ENCODE data around the gene SNRNP40.

SNRNP40 gene

DNA sequence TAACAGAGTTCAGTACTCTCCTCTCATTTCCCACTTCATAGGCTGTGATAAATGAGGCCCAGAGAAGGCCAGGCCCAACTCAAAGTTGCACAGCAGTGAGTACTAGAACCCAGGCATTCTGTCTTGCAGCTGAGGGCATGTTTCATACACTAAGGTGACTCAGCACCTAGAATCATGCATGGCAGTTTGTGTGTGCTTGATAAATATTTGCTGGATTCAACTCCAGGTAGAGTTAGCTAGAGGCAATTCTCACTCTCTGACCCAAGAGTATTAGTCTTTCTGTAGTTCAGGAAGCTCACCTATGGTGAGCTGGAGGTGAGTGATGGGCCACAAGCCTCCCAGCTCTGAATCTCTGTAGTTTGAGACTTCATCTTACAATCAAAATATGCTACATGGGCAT, 67.6 kb downstream of the SNRNP40 start:
- DNase-seq, result no peak

DNA sequence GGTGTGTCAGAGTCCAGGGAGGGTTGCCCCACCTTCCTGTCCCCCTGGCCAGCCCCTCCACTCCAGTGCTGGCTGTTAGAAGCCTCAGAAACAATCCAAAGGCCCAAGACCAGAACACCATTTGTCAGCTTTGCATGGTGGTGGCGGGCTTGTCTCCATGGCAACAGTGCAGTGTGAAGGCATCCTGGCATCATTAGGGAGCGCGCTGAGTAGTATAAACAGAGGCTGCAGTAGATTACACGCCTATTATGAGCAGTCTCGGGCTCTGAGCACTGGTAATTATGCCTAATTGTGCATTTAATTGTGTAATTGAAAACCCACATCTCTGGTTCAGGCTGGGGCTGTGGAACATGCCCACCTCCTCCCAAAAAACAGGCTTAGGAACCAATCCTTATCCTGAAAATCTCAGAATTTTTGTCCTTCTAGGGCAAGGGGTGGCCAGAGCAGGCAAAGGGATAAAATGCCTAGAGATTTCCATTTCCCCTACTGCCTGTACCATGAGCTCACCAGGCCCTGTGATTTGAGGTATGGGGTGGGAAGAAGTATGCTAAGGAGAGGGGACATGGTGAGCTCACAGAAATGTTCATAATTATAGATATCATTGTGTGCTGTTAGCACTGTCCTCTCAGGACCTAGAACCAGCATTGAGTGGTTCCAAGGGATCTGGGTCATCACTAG, 68.6 kb downstream of the SNRNP40 start:
- no peak for DNase-seq

DNA sequence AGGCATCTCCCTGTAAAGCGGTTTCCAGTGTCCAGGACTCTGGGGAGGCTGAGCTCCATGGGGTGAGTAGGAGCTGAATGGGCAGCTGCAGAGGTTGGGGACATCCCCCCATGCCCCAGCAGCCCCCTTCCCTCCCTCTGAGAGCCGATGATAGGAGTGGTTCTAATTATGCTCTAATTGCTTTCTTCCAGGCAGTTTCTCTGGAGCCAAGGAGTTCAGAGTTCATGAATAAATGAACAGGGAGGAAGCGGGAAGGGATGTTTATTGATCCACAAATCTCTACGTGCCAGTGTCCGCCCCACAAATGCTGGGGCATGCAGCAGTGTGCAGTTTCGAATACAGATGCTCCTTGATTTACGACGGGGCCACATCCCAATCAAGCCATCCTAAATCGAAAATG, 72.5 kb downstream of the SNRNP40 start:
- no peak for DNase-seq

DNA sequence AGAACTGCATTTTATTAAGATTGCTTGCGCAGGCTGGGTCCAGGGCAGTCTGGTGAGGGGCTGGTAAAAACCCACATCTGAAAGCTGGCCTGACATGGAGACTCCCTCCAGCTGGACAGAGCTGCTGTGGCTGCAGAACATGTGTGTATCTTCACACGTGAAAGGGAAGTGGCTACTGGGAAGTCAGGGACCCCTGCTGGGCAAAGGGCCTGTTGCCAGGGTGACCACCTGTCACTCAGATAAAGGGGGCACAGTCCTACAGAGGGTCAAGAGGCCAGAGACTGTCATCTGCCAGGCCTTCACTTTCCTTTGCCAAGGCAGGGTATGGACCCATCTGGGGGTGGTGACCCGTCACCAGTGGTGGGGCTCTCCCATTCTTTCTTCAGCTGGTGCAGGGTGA, 74.4 kb downstream of the SNRNP40 start:
- no peak for DNase-seq

DNA sequence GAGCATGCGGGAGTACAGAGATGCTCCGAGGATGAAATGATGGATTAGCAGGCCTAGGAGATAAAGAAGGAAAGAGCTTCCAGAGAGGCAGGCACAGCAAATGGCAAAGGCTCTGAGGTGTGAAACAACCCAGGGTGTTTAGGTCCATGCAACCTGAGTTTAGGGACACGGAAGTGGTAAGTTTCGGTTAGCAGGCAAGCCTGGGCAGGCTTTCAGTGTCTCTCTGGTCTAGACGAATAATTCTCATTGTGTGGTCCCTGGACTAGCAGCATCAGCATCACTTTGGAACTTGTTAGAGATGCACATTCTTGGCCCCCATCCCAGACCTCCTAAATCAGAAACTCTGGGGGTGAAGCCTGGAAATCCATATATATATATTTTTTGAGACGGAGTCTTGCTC, 75.5 kb downstream of the SNRNP40 start:
- DNase-seq, result no peak

DNA sequence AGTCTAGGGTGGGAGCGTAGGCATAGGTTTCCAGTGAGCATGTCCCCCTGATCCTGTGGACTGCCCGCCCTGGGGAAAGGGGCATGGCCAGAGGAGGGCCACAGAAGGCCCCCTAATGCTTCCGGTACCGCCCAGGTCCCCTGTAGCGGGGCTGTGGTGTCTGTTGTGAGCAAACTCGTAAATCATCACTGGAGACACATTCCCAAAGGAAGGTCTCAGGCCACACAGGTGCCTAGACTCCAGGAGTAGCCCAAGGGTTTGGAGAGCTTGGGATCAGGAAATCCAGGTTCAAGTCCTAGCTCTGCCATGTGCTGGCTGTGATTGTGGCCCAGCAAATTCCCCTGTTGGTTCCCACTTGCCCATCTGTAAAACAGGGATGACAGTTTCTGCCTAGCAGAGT, 77.1 kb downstream of the SNRNP40 start:
- no peak for DNase-seq

DNA sequence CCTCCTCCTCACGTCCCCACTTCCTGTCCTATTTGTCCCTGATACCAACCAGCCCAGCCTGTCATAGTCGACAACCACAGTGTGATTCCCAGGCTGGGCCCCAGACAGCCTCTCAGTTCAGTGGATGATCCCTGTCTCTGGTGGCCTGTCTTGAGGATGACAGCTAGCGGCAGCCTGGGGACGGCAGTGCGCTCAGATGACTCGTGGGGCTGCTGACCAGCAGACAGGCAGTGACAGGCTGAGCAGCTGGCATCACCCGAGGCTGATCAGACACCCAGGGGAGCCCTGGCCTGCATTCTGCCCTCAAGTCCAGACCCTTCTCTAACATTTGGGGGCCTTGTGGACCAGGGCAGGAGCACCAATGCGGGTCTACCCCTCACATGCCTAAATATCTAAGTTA, 77.9 kb downstream of the SNRNP40 start:
- DNase-seq, result no peak

DNA sequence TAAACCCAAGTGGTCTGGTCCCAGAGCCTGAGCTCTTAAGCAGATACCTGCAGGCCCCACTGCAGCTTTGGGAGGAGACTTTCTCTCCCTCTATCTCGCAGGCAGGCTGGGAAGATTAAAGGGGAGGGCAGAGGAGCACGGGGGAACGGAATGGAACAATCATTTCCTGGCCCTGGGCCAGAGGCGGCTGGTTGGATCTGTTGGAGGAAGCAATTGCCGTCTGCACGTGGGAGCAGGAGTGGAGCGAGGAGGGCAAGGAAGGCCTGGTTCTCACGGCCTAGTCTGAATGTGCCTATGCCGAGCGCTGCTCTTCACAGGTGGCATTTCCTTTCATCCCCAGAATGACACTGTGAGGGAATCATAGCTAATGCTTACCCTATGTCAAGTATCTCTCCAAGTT, 80.6 kb downstream of the SNRNP40 start:
- no peak for DNase-seq

DNA sequence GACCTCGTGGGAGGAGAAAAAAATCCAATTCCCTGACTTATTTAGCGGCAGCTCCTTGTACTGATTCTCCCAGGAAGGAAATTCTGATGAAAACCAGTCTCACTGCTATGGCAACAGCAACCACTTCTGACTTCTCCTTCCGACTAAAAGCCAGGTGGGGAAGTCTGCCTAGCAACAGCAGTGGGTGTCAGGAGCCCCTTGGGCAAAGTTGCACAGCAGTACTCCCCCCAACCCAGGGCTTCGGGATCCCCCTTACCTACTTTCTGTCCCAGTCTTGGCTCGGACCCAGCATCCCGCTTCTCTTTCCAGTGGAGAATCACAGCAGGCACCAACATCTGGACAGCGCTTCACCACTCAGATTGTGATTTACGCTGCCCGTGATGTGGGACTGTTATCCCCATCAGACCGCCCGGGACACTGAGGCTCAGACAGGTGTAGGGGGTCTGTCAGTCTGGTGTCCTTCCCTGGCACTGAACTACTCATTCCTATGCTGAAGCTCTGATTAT, 81.5 kb downstream of the SNRNP40 start:
- no peak for DNase-seq

DNA sequence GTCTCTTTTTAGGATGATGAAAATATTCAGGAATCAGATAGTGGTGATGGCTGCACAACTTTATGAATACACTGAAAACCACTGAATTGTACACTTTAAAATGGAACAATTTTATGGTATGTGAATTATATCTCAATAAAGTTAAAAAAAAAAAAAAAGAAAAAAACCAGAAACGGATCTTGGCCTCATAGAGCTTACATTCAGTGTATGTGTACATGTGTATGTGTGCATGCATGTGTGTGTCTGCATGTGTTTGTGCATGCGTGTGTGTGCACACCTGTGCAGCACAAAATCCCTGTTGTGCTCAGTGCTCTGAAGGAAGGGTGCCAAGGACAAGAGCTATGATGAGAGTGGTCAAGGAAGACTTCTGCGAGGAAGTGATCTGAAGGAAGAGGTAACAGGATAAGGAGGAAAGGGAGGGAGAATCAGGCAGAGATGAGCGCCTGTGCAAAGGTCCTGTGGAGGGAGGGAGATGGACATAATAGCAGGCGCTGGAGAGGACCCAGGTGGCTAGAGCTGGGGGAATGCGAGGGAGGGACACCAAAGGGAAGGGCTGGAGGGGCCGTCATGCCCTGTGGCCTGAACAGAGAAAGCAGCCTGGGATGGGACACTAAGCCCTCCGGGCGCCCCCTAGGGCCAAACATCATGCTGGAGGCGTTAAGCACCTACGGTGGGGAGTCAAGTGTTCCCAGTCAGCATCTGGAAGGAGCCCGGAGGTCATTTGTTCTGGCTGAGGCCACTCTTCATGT, 82.1 kb downstream of the SNRNP40 start:
- no peak for DNase-seq

Measured in CD4-positive, alpha-beta T cell treated with Interleukin-17A for 1 hour (primary cell).